ENCODE measurements around the gene HDC. TPM values are rescaled to one million over a fixed set of nuclear protein-coding genes. Genes with fewer than 3 reads are reported as not detected.

HDC gene
- total and polyA plus RNA-seq, 10 of the 15 experiments (the other 5 are each of a cell fraction or from before 2014, with no cell fraction given): not detected

- Histone ChIP-seq H3K4me2 (ENCODE audit: control insufficient read depth, insufficient read depth) (no peak overlapping the region), H3K27me3 (replicated peaks in 1 of 2; ENCODE audit: control insufficient read depth in 2 of 2, insufficient read depth in 2 of 2, low read length in 1 of 2) (no peaks in the 10 kb centered on the region), H4K20me1 (ENCODE audit: control insufficient read depth, insufficient read depth) (no peaks in the 10 kb centered on the region), H3K79me2 (ENCODE audit: control insufficient read depth, insufficient read depth, low read length) (no peaks in the 10 kb centered on the region), H3K9me3 (replicated peaks; ENCODE audit: control insufficient read depth, insufficient read depth, low read length) (no peaks in the 10 kb centered on the region), H2AFZ (ENCODE audit: control insufficient read depth, low read depth, low read length) (no peak overlapping the region), H3K4me1 (ENCODE audit: control insufficient read depth, insufficient read depth, low read length) (no peaks in the 10 kb centered on the region), H3K9ac (ENCODE audit: control insufficient read depth, insufficient read depth, low read length) (no peak overlapping the region), H3K27ac (ENCODE audit: control insufficient read depth, insufficient read depth) (no peak overlapping the region), H3K4me3 (no peak overlapping the region), H3K36me3 (ENCODE audit: control insufficient read depth in 2 of 2, insufficient read depth in 2 of 2, low read length in 1 of 2) (no peaks in the 10 kb centered on the region; a peak in 2 of 4 replicates)
- no peak for TF ChIP-seq BMI1 (IDR thresholded peaks at IDR 0.05; ENCODE audit: borderline replicate concordance)
- peak; percentile 83 for TF ChIP-seq ZBTB40 (IDR thresholded peaks at IDR 0.05; ENCODE audit: borderline replicate concordance)
- no peak for TF ChIP-seq SMARCA5 (IDR thresholded peaks at IDR 0.05)
- no peak for TF ChIP-seq CBX3 (IDR thresholded peaks at IDR 0.05; ENCODE audit: borderline replicate concordance, low read depth)
- TF ChIP-seq GABPA (IDR thresholded peaks at IDR 0.05; ENCODE audit: low read depth): no peak
- no peak for TF ChIP-seq E4F1 (IDR thresholded peaks at IDR 0.05; ENCODE audit: borderline replicate concordance, partially characterized antibody)
- TF ChIP-seq IKZF1 (conservative IDR thresholded peaks at IDR 0.05): no peak
- no peak for ATAC-seq
- WGBS (ENCODE audit: insufficient coverage, insufficient replicate concordance, low lambda C conversion rate, missing lambda C conversion rate): 98% methylated on average over 5 of the region's 5 CpGs
- no peak for FAIRE-seq
- CTCF ChIA-PET: no interaction called here
- intact Hi-C loops (cut with micrococcal nuclease; ENCODE audit: unreplicated experiment): no loop called here
- in situ Hi-C loops (cut with MboI): no loop called here
- RAD21 ChIA-PET (ENCODE audit: unreplicated experiment): no interaction called here
- SMC1A ChIA-PET (ENCODE audit: uncharacterized antibody, unreplicated experiment): no interaction called here
- DNase-seq (ENCODE audit: low read depth, low spot score): no peak
- POLR2A ChIA-PET: no interaction called here
- no TSS peak for BruUV-seq (replicated peaks)
Observed at GRCh38 chr15:50281427-50281826, 15.9 kb upstream of the HDC start.
